Midbrain (tissue), 1 donor: Measurements from ENCODE around the gene PRDM16.
A peak's percentile ranks its signal among the peaks of the same experiment; 100 is the strongest.

Experiments used
- DNase-seq: peaks from one replicate; lab custom pipeline; 2025; lab: John Stamatoyannopoulos, UW

Gene PRDM16

GRCh38 chr1:3069491-3070308 is 697 bp downstream of the PRDM16 start:
- peak; percentile 40 for DNase-seq

GRCh38 chr1:3070309-3070643 is 1.3 kb downstream of the PRDM16 start:
- no peak for DNase-seq

GRCh38 chr1:3070644-3071564 is 1.9 kb downstream of the PRDM16 start:
- DNase-seq, result no peak

GRCh38 chr1:3071565-3072390 is 2.8 kb downstream of the PRDM16 start:
- no peak for DNase-seq

GRCh38 chr1:3072391-3073185 is 3.6 kb downstream of the PRDM16 start:
- no peak for DNase-seq

- DNase-seq, result no peak
Observed at GRCh38 chr1:3073186-3073488, 4.1 kb downstream of the PRDM16 start.

GRCh38 chr1:3073489-3074296 is 4.7 kb downstream of the PRDM16 start:
- no peak for DNase-seq

- no peak for DNase-seq
Observed at GRCh38 chr1:3074297-3074741, 5.3 kb downstream of the PRDM16 start.

- no peak for DNase-seq
Observed at GRCh38 chr1:3074800-3075199, 5.8 kb downstream of the PRDM16 start.

- no peak for DNase-seq
Observed at GRCh38 chr1:3075666-3076362, 6.8 kb downstream of the PRDM16 start.

GRCh38 chr1:3076363-3076740 is 7.3 kb downstream of the PRDM16 start:
- DNase-seq, result no peak

- DNase-seq, result no peak
Observed at GRCh38 chr1:3077081-3077480, 8.1 kb downstream of the PRDM16 start.

- no peak for DNase-seq
Observed at GRCh38 chr1:3077561-3077960, 8.6 kb downstream of the PRDM16 start.

GRCh38 chr1:3078430-3078861 is 9.4 kb downstream of the PRDM16 start:
- peak; percentile 44 for DNase-seq

- no peak for DNase-seq
Observed at GRCh38 chr1:3078871-3079270, 9.9 kb downstream of the PRDM16 start.

GRCh38 chr1:3079381-3080052 is 10.5 kb downstream of the PRDM16 start:
- no peak for DNase-seq

- no peak for DNase-seq
Observed at GRCh38 chr1:3080053-3080955, 11.3 kb downstream of the PRDM16 start.

GRCh38 chr1:3081171-3081683 is 12.2 kb downstream of the PRDM16 start:
- no peak for DNase-seq
